ENCODE data around the gene PGA5.

- TF ChIP-seq, protein P1, sequence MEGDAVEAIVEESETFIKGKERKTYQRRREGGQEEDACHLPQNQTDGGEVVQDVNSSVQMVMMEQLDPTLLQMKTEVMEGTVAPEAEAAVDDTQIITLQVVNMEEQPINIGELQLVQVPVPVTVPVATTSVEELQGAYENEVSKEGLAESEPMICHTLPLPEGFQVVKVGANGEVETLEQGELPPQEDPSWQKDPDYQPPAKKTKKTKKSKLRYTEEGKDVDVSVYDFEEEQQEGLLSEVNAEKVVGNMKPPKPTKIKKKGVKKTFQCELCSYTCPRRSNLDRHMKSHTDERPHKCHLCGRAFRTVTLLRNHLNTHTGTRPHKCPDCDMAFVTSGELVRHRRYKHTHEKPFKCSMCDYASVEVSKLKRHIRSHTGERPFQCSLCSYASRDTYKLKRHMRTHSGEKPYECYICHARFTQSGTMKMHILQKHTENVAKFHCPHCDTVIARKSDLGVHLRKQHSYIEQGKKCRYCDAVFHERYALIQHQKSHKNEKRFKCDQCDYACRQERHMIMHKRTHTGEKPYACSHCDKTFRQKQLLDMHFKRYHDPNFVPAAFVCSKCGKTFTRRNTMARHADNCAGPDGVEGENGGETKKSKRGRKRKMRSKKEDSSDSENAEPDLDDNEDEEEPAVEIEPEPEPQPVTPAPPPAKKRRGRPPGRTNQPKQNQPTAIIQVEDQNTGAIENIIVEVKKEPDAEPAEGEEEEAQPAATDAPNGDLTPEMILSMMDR (IDR thresholded peaks at IDR 0.05): no peak
- no peak for TF ChIP-seq EP300 (IDR thresholded peaks at IDR 0.05)
Observed at GRCh38 chr11:61194169-61194671, 46.8 kb upstream of the PGA5 start.
